Smooth muscle cell (in vitro differentiated cells): ENCODE measurements around the gene CENPC. TPM values are rescaled to one million over a fixed set of nuclear protein-coding genes. Genes with fewer than 3 reads are reported as not detected.

Experiments
- DNase-seq: peaks from one replicate; lab custom pipeline; 2025; ENCODE audit not compliant: unreplicated experiment; lab: John Stamatoyannopoulos, UW
- H2AFZ ChIP-seq: fragments of 200-600 bp; sonication (generic); 2 replicates; pipeline ENCODE4 v1.6.0; 2016; ENCODE audit warnings: antibody characterized with exemption, low read depth, mild to moderate bottlenecking
- H3F3A ChIP-seq: fragments of 200-600 bp; sonication (generic); 2 replicates; pipeline ENCODE4 v1.6.0; 2017; ENCODE audit warnings: antibody characterized with exemption, low read depth
- H3K27ac ChIP-seq: fragments of 200-600 bp; sonication (generic); 2 replicates; pipeline ENCODE4 v1.5.1; 2016; ENCODE audit warnings: low read depth, mild to moderate bottlenecking
- H3K27me3 ChIP-seq: fragments of 200-600 bp; sonication (generic); 2 replicates; pipeline ENCODE4 v1.6.1; 2016; ENCODE audit warnings: low read depth, mild to moderate bottlenecking
- H3K36me3 ChIP-seq: fragments of 200-600 bp; sonication (generic); 2 replicates; pipeline ENCODE4 v1.5.1; 2016; ENCODE audit warnings: low read depth
- H3K4me1 ChIP-seq: fragments of 200-600 bp; sonication (generic); 2 replicates; pipeline ENCODE4 v1.5.1; 2016; ENCODE audit warnings: low read depth
- H3K4me2 ChIP-seq: fragments of 200-600 bp; sonication (generic); 2 replicates; pipeline ENCODE4 v1.6.0; 2016; ENCODE audit warnings: mild to moderate bottlenecking
- H3K4me3 ChIP-seq: fragments of 200-600 bp; sonication (generic); 2 replicates; pipeline ENCODE4 v1.5.1; 2016; ENCODE audit warnings: mild to moderate bottlenecking
- H3K79me2 ChIP-seq: fragments of 200-600 bp; sonication (generic); 2 replicates; pipeline ENCODE4 v1.6.0; 2016; ENCODE audit warnings: low read depth, mild to moderate bottlenecking
- H3K9ac ChIP-seq: fragments of 200-600 bp; sonication (generic); 2 replicates; pipeline ENCODE4 v1.6.0; 2016; ENCODE audit warnings: low read depth
- H3K9me3 ChIP-seq: fragments of 200-600 bp; sonication (generic); replicated peaks from 2 replicates; pipeline ENCODE4 v1.5.1; 2016; ENCODE audit warnings: low read depth
- H4K20me1 ChIP-seq: fragments of 200-600 bp; sonication (generic); 2 replicates; pipeline ENCODE4 v1.6.0; 2016; ENCODE audit warnings: low read depth
- WGBS: methylation state at CpG from one replicate; pipeline ENCODE4 v1.1.7; 2016; ENCODE audit warnings: low lambda C conversion rate; 5-methylcytosine and 5-hydroxymethylcytosine counted together
- polyA plus RNA-seq: library from polyadenylated mRNA; unstranded; fragments of >200 nt; fragmentation: Nextera tagmentation; extraction: Ambion mirVana; gene quantifications from 2 replicates; pipeline ENCODE4 v1.2.1, GENCODE V29; 2016
- total RNA-seq: library from RNA; depleted of rRNA; stranded (reverse); fragments of >200 nt; gene quantifications from 2 replicates; pipeline ENCODE4 v1.2.3, GENCODE V29; 2014
- TF ChIP-seq, protein P1 (sequence below): fragments of 200-600 bp; sonication (generic); IDR thresholded peaks from 2 replicates; pipeline ENCODE4 v1.5.1; 2017; ENCODE audit warnings: borderline replicate concordance, mild to moderate bottlenecking, antibody characterized with exemption; ENCODE audit not compliant: insufficient read depth, poor library complexity, severe bottlenecking

Gene CENPC
- total and polyA plus RNA-seq, 2 experiments from 2014 or later = 11.2 to 22.3 TPM

DNA sequence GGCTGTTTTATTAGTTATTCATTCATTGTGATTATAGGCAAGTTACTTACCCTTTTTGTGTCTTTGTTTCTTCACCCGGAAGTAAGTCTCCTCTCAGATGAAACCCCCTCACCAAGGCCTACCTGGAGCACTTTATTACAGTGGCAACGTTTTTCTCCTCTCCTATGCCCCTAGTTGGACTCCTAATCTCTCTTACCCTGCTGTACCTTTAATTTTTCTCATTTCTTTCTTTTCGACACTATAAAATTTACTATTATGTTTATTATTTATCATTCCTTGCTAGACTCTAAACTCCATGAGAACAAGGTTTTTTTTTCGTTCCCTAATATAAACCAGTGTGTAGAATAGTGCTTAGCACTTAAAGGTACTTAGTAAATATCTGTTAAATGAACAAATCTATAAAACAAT is 30.8 kb upstream of the CENPC start:
- TF ChIP-seq, protein P1, sequence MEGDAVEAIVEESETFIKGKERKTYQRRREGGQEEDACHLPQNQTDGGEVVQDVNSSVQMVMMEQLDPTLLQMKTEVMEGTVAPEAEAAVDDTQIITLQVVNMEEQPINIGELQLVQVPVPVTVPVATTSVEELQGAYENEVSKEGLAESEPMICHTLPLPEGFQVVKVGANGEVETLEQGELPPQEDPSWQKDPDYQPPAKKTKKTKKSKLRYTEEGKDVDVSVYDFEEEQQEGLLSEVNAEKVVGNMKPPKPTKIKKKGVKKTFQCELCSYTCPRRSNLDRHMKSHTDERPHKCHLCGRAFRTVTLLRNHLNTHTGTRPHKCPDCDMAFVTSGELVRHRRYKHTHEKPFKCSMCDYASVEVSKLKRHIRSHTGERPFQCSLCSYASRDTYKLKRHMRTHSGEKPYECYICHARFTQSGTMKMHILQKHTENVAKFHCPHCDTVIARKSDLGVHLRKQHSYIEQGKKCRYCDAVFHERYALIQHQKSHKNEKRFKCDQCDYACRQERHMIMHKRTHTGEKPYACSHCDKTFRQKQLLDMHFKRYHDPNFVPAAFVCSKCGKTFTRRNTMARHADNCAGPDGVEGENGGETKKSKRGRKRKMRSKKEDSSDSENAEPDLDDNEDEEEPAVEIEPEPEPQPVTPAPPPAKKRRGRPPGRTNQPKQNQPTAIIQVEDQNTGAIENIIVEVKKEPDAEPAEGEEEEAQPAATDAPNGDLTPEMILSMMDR = no peak
- Histone ChIP-seq H3K4me2 (no peak overlapping the region), H3K27ac (no peak overlapping the region), H2AFZ (no peak overlapping the region), H3F3A (no peaks in the 10 kb centered on the region), H3K27me3 (no peaks in the 10 kb centered on the region), H3K9ac (no peak overlapping the region), H4K20me1 (no peaks in the 10 kb centered on the region), H3K9me3 (no peaks in the 10 kb centered on the region), H3K36me3 (no peaks in the 10 kb centered on the region), H3K4me1 (no peaks in the 10 kb centered on the region), H3K79me2 (no peaks in the 10 kb centered on the region), H3K4me3 (no peak overlapping the region)
- 90% methylated on average over 4 of the region's 4 CpGs for WGBS
- DNase-seq = no peak

DNA sequence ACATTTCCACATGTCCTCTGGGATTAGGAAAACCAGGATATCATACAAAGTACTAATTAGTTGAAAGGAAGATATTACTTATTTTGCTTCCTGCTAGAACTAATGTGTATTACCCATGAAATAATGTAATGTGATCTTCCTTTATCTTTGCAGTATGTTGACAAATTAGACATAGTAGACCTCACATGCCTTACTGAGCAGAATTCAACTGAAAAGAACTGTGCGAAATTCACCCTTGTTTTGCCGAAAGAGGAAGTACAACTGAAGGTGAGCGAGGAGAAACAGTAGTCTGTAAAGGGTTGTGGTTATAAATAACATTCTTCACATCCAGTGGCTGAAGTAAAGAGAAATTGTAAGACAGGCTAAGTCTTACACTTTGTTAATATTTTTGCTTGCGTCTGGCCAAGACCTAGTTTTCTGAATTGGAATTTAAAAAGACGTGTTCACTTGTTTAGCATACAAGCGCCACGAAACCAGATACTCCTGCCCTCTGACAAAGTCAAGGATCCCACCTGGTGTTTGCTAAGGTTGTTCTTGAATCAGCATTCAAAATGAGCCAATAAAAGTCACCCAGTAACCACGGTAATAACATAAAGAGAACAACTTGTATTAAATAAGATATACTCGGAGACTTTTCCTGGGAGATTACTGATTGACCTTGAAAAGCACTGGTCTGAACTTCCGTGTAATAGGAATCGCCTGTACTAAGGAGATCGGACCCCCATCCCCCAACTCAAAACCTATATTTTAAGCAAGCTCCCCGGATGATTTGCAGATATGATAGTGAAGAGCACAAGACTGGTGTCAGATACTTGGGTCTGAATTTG is 30.1 kb upstream of the CENPC start:
- no peaks in the 10 kb centered on the region for H3K9me3 ChIP-seq
- H3K27ac ChIP-seq = no peak overlapping the region
- H3K79me2 ChIP-seq = no peaks in the 10 kb centered on the region
- no peaks in the 10 kb centered on the region for H3K36me3 ChIP-seq
- no peak overlapping the region for H2AFZ ChIP-seq
- no peaks in the 10 kb centered on the region for H3F3A ChIP-seq
- no peak overlapping the region for H3K9ac ChIP-seq
- no peak overlapping the region for H3K4me3 ChIP-seq
- no peak overlapping the region for H3K4me2 ChIP-seq
- TF ChIP-seq, protein P1 = no peak
- no peaks in the 10 kb centered on the region for H3K4me1 ChIP-seq
- no peaks in the 10 kb centered on the region for H4K20me1 ChIP-seq
- no peaks in the 10 kb centered on the region for H3K27me3 ChIP-seq
- 90% methylated on average over 13 of the region's 13 CpGs for WGBS
- DNase-seq = no peak

DNA sequence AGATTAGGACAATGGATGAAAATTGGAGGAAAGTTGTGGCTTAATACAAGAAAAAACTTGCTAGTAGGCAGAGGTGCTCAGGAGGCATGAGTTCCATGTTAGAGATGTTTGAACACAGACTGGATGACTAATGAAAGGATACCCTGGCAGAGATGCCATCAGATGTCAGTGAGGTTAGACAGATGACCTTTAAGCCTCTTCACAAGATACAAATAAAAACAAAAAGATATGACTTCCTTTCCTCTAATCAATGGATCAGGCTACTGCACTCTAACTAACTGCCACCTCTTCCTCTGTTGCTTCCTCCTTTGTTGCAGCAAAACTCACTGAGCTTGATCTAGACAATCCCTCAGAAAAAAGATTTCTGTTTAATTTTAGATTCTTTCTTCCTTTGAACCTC is 27.9 kb upstream of the CENPC start:
- H3K9ac ChIP-seq = no peak overlapping the region
- H3K4me2 ChIP-seq = no peak overlapping the region
- no peak overlapping the region for H3K4me3 ChIP-seq
- no peaks in the 10 kb centered on the region for H3F3A ChIP-seq
- no peaks in the 10 kb centered on the region for H3K27me3 ChIP-seq
- no peak overlapping the region for H3K27ac ChIP-seq
- no peaks in the 10 kb centered on the region for H3K4me1 ChIP-seq
- H2AFZ ChIP-seq = no peak overlapping the region
- no peaks in the 10 kb centered on the region for H4K20me1 ChIP-seq
- no peak for DNase-seq
- TF ChIP-seq, protein P1 = no peak
- H3K36me3 ChIP-seq = no peaks in the 10 kb centered on the region
- H3K9me3 ChIP-seq = no peaks in the 10 kb centered on the region
- H3K79me2 ChIP-seq = no peaks in the 10 kb centered on the region

DNA sequence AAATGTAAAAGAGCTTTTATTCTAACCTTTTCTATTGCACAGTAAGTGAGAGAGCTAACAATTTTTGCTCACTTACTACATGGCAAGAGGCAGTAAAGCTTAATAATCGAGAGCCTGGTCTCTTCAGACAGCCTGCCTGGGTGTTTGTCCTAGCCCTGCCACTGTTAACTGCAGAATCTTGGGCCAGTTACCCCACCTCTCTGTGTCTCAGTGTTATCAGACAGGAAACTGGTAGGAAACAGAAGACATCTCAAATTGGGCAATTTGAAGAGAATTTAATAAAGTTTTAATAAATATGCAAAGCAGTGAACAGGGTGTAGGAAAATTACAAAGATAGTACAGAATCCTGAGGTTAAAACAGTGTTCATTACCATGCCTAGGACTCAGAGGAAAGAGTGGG is 26.7 kb upstream of the CENPC start:
- no peak overlapping the region for H3K27ac ChIP-seq
- no peaks in the 10 kb centered on the region for H3K36me3 ChIP-seq
- no peaks in the 10 kb centered on the region for H3F3A ChIP-seq
- no peaks in the 10 kb centered on the region for H3K27me3 ChIP-seq
- TF ChIP-seq, protein P1 = no peak
- no peaks in the 10 kb centered on the region for H3K79me2 ChIP-seq
- H3K9me3 ChIP-seq = no peaks in the 10 kb centered on the region
- H3K9ac ChIP-seq = no peak overlapping the region
- H3K4me2 ChIP-seq = no peak overlapping the region
- WGBS = 50% methylated on average over 1 of the region's 1 CpG
- H2AFZ ChIP-seq = peak overlapping the region; percentile 21
- no peaks in the 10 kb centered on the region for H4K20me1 ChIP-seq
- H3K4me3 ChIP-seq = no peak overlapping the region
- no peaks in the 10 kb centered on the region for H3K4me1 ChIP-seq
- no peak for DNase-seq
